Stimulated activated naive CD8-positive, alpha-beta T cell treated with anti-CD3 and anti-CD28 coated beads, Interleukin-15, Interleukin-2, amounts not matched to agents 100 ng/mL and 50 ng/mL, for 24 hours (primary cell): Measurements from ENCODE around the gene ICE2.
"Not testable (repeated sequence)": the region's sequence is repeated elsewhere in the genome, so short reads cannot be mapped to it uniquely, and the experiment has no call there.

Experiments
- H3K27ac Mint-ChIP-seq: one replicate; pipeline ENCODE4 v1.8.0; 2021; ENCODE audit warnings: mild to moderate bottlenecking, mixed read lengths
- H3K27me3 Mint-ChIP-seq: one replicate; pipeline ENCODE4 v1.8.0; 2021; ENCODE audit warnings: mixed read lengths
- H3K36me3 Mint-ChIP-seq: one replicate; pipeline ENCODE4 v1.8.0; 2021; ENCODE audit warnings: low read depth, mixed read lengths
- H3K4me1 Mint-ChIP-seq: one replicate; pipeline ENCODE4 v1.8.0; 2021; ENCODE audit warnings: low read depth, mixed read lengths
- H3K4me3 Mint-ChIP-seq: one replicate; pipeline ENCODE4 v1.8.0; 2021; ENCODE audit warnings: mild to moderate bottlenecking, mixed read lengths
- H3K9me3 Mint-ChIP-seq: one replicate; pipeline ENCODE4 v1.8.0; 2021; ENCODE audit warnings: mixed read lengths

The ICE2 gene

GRCh38 chr15:60414016-60414682 is 64.8 kb downstream of the ICE2 start:
- H3K4me3 Mint-ChIP-seq, result no peak overlapping the region
- H3K27ac Mint-ChIP-seq, result no peak overlapping the region
- H3K36me3 Mint-ChIP-seq, result no peaks in the 10 kb centered on the region
- H3K9me3 Mint-ChIP-seq, result no peaks in the 10 kb centered on the region
- H3K27me3 Mint-ChIP-seq, result no peaks in the 10 kb centered on the region
- no peaks in the 10 kb centered on the region for H3K4me1 Mint-ChIP-seq

GRCh38 chr15:60413231-60413824 is 65.6 kb downstream of the ICE2 start:
- H3K27me3 Mint-ChIP-seq, result no peaks in the 10 kb centered on the region
- no peaks in the 10 kb centered on the region for H3K9me3 Mint-ChIP-seq
- H3K4me1 Mint-ChIP-seq, result peaks cover 6% of the 10 kb centered on the region
- H3K27ac Mint-ChIP-seq, result no peak overlapping the region
- H3K4me3 Mint-ChIP-seq, result no peak overlapping the region
- H3K36me3 Mint-ChIP-seq, result no peaks in the 10 kb centered on the region

GRCh38 chr15:60412807-60413206 is 66.1 kb downstream of the ICE2 start:
- H3K27me3 Mint-ChIP-seq, H3K4me1 Mint-ChIP-seq, H3K4me3 Mint-ChIP-seq, H3K9me3 Mint-ChIP-seq, H3K36me3 Mint-ChIP-seq, H3K27ac Mint-ChIP-seq: not testable (repeated sequence)

DNA sequence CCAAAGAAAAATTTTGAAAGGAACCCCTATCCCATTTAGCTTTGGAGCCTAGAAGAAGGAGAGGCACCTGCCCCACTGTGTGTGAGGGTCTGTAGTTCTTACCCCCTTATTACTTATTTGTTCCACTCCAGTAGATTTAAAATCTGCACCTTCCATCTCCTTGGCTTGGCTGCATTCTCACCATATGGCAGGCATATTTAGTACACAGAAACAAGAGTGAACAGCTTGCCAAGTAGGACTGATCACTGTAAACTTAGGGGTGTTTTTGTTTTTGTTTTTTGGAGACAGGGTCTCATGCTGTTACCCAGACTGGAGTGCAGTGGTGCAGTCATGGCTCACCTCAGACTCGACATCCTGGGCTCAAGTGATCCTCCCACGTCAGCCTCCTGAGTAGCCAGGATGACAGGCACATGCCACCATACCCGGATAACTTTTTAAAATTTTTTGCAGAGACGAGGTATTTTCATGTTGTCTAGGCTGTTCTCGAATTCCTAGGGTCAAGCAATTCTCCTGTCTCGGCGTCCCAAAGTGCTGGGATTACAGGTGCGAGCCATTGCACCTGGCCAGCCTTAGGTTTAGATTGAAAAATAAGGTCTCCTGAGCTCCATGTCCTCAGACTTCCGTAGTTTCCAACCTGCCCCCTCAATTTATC is 67.0 kb downstream of the ICE2 start:
- H3K36me3 Mint-ChIP-seq, result no peaks in the 10 kb centered on the region
- H3K4me3 Mint-ChIP-seq, result no peak overlapping the region
- H3K4me1 Mint-ChIP-seq, result peaks cover 8% of the 10 kb centered on the region
- H3K9me3 Mint-ChIP-seq, result no peaks in the 10 kb centered on the region
- H3K27me3 Mint-ChIP-seq, result no peaks in the 10 kb centered on the region
- H3K27ac Mint-ChIP-seq, result no peak overlapping the region

- not testable (repeated sequence) for H3K4me1 Mint-ChIP-seq, H3K27ac Mint-ChIP-seq, H3K27me3 Mint-ChIP-seq, H3K9me3 Mint-ChIP-seq, H3K36me3 Mint-ChIP-seq, H3K4me3 Mint-ChIP-seq
These were observed 68.6 kb downstream of the ICE2 start for GRCh38 chr15:60410350-60410749.

DNA sequence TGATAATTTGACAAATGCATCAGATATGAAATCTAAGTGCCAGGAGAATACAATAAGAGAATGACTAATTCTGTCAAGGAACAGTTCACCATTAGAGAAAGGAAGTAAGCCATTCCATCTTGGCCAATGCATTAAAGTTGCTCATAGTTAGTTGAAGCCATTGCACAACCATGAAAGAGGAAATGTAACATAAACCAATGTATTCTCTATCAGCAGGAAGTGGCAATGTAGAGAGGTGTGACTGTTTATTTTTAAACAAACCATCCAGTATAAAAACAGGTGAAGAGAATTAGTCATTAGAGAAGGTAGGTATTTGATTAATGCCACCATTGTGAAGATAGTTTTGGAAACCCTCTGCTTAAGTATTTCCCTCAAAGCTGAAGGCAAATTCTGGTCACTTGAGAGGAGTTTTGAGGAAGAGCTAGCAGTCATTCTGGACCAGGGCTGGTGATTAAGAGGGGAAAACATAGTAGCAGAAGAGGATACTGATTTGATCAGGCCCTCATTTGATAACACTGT is 70.4 kb downstream of the ICE2 start:
- no peak overlapping the region for H3K27ac Mint-ChIP-seq
- no peaks in the 10 kb centered on the region for H3K9me3 Mint-ChIP-seq
- H3K4me3 Mint-ChIP-seq, result no peak overlapping the region
- no peaks in the 10 kb centered on the region for H3K36me3 Mint-ChIP-seq
- H3K27me3 Mint-ChIP-seq, result no peaks in the 10 kb centered on the region
- H3K4me1 Mint-ChIP-seq, result peaks cover 8% of the 10 kb centered on the region

- Mint-ChIP-seq H3K4me1 (peaks cover 8% of the 10 kb centered on the region), H3K27me3 (no peaks in the 10 kb centered on the region), H3K27ac (no peak overlapping the region), H3K9me3 (no peaks in the 10 kb centered on the region), H3K36me3 (no peaks in the 10 kb centered on the region), H3K4me3 (no peak overlapping the region)
These were observed 71.5 kb downstream of the ICE2 start for GRCh38 chr15:60407415-60407805.

DNA sequence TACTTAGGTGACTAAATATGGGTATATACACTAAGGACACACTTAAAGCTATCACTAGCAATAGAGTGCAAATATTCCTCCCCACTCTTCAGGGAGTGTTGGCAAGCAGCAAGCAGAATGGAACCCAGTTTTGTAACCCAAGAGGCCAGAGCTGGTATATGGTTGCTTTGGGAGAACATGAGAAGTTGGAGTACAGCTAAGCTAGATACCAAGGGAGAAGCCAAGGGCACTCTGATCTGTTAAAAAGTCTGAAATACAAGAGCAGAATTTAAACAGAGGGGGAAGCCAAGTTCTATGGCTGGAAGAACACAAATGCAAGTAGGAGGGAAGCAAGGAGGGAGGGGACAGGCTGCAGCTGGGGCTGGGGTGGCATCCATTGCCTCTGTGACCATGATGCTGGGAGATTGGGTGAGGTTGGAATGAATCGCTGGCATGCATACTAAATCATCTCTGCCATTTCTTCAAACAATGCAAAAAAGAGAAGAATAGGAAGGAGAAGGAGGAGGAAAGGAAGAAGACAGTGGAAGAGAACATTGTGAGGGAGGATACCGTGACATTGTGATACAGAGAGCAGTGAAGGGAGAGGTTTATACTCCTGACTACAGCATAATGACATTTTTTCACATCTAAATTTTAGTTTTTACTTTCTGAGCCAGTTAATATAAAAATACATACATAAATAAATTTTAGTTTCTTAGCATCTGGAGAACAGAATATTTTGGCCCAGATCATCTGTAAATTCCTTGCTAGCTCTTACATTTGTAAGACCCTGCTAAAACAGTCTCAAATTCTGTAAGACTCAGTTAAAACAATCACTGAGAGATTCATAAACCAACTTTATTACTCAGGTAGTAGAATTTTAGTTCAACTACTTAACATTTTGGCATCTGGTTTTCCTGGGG is 72.2 kb downstream of the ICE2 start:
- Mint-ChIP-seq H3K36me3 (no peaks in the 10 kb centered on the region), H3K27ac (no peak overlapping the region), H3K9me3 (no peaks in the 10 kb centered on the region), H3K27me3 (no peaks in the 10 kb centered on the region), H3K4me1 (peaks cover 8% of the 10 kb centered on the region), H3K4me3 (no peak overlapping the region)

- Mint-ChIP-seq H3K36me3 (no peaks in the 10 kb centered on the region), H3K27me3 (no peaks in the 10 kb centered on the region), H3K4me3 (no peak overlapping the region), H3K4me1 (peaks cover 8% of the 10 kb centered on the region), H3K27ac (no peak overlapping the region), H3K9me3 (no peaks in the 10 kb centered on the region)
These were observed 73.5 kb downstream of the ICE2 start for GRCh38 chr15:60405399-60405798.

DNA sequence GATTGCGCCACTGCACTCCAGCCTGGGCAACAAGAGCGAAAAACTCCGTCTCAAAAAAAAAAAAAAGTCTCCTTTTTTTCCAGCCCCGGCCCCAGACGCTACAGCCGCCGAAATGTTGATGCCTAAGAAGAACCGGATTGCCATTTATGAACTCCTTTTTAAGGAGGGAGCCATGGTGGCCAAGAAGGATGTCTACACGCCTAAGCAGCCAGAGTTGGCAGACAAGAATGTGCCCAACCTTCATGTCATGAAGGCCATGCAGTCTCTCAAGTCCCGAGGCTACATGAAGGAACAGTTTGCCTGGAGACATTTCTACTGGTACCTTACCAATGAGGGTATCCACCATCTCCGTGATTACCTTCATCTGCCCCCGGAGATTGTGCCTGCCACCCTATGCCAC is 74.6 kb downstream of the ICE2 start:
- H3K27me3 Mint-ChIP-seq, H3K9me3 Mint-ChIP-seq, H3K4me3 Mint-ChIP-seq, H3K27ac Mint-ChIP-seq, H3K36me3 Mint-ChIP-seq: not testable (repeated sequence)
- H3K4me1 Mint-ChIP-seq, result peaks cover 10% of the 10 kb centered on the region

DNA sequence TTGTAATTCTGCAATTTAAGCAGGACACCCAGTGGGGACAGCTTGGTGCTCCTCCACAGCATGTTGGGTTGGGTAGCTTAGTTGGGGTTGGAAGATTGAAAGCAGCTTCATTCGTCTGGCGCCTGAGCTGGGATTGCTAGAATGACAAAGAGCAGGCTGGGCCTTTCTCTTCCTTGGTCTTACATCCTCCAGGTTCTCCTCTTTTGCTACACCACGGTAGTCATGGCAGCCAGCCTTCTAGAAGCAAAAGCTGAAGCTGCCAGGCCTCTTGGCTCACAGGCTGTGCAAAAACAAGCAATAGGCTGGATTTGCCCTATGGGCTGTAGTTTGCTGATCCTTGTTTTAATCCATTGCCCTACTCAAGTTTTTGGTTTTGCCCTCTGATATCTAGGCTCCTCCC is 78.0 kb downstream of the ICE2 start:
- Mint-ChIP-seq H3K9me3 (no peaks in the 10 kb centered on the region), H3K27ac (no peak overlapping the region), H3K27me3 (no peaks in the 10 kb centered on the region), H3K36me3 (peaks cover 10% of the 10 kb centered on the region), H3K4me3 (no peak overlapping the region), H3K4me1 (peaks cover 28% of the 10 kb centered on the region)

DNA sequence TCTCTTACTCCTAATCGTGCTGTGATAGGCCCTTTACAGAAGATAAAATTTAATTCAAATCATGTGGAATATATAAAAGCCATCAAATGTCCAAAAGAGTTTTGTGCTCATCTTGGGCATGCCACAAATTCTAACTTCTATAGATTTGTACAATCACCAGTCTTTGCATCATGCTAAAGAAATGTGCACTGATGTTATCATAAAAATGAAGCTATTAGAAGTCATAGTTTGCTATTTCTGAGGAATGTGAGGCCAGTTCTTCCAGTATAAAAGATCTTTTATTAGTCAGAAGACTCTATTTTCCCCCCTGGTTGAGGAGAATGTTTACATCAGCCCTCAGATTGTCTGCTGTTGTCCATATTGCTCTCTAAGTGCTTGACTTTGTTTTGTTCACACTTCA is 79.0 kb downstream of the ICE2 start:
- no peaks in the 10 kb centered on the region for H3K9me3 Mint-ChIP-seq
- H3K27ac Mint-ChIP-seq, result no peak overlapping the region
- H3K27me3 Mint-ChIP-seq, result no peaks in the 10 kb centered on the region
- H3K4me3 Mint-ChIP-seq, result no peak overlapping the region
- H3K36me3 Mint-ChIP-seq, result peaks cover 18% of the 10 kb centered on the region
- peaks cover 37% of the 10 kb centered on the region for H3K4me1 Mint-ChIP-seq

DNA sequence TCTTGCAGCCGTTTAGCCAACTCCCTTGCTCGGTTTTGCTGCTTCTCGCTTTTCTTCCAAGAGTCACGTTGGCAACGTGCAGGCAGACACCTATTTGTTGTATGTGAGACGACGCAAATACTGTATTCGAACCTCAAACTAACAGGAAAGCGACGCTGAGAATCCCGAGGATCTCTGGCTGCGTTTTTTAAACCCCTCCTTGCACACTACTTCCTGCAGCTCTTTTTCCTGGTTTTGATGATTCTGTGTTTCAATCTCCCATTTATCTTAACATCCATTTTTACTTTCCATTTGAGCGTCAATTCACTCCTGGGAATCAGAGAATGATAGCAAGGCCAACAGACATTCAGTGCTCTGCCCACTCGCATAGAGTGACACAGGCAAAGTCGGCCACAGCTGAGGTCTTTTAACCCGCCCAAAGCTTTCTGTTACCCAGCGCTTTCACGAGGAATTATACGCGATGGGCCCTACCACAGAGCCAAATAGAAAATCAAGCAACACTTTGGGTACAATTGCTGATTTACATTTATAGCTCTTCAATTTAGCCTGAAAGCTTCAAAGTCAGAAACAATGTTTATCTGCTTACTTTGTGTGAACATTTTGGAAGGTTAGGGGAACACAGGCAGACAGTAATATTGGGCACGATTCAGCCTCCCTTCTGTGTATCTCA is 79.6 kb downstream of the ICE2 start:
- Mint-ChIP-seq H3K36me3 (peaks cover 24% of the 10 kb centered on the region), H3K4me1 (peaks cover 37% of the 10 kb centered on the region), H3K9me3 (no peaks in the 10 kb centered on the region), H3K27ac (peak overlapping the region; percentile 81), H3K27me3 (no peaks in the 10 kb centered on the region), H3K4me3 (peak overlapping the region; percentile 71)

DNA sequence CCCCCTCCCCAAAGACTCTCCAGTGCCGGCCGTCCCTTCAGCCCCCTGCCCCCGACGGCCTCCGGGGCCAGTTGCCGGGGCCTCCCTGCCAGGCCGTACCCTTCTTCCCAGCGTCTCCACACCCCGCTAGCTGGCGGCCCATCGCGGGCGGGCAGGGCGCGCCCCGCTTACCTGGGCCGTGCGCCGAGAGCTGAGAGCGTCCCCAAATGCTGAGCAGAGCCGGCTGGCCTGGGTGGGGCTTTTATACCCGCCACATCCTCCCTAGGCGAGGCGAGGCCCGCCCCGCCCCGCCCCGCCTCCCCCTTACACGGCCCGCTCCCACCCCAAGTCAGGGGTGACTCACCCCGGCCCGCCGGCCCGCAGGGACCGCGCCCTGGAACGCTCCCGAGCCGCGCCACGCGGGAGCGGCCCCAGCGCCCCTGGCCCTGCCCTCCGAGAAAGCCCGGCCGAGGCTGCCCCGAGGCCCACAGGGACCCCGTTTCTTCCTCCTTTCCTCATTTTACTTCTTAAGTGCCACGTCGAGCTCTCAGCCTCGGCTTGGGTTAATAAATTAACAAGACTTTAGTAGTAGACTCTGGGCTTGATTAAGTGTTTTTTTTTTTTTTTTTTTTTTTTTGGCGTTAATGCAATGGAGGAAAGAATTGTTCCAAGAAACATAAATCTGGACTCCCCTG is 81.0 kb downstream of the ICE2 start, which contains the start of gene ANXA2:
TSS of gene ANXA2 (minus strand) at position 215 of the 674 bp plus-strand sequence. CDS start 11,911 bp downstream, outside the sequence.
- H3K27me3 Mint-ChIP-seq, result no peaks in the 10 kb centered on the region
- peak within 1 kb of the TSS; percentile 90 for H3K4me3 Mint-ChIP-seq
- H3K36me3 Mint-ChIP-seq, result peaks cover 35% of the 10 kb centered on the region
- no peaks in the 10 kb centered on the region for H3K9me3 Mint-ChIP-seq
- peak within 1 kb of the TSS; percentile 81 for H3K27ac Mint-ChIP-seq
- peaks cover 47% of the 10 kb centered on the region for H3K4me1 Mint-ChIP-seq
